Hematopoietic multipotent progenitor cell treated with erythropoietin and hydrocortisone succinate and interleukin-3 and kit ligand, for 4 days (in vitro differentiated cells): ENCODE results near the gene ITPR1.
A peak's percentile ranks its signal among the peaks of the same experiment; 100 is the strongest.

Experiments
- DNase-seq: peaks from one replicate; pipeline ENCODE4 v3.0.0-alpha.2; 2015

Gene ITPR1

GRCh38 chr3:4534906-4535305, 41.8 kb downstream of the ITPR1 start:
- DNase-seq: no peak

- DNase-seq: no peak
Measured at GRCh38 chr3:4536260-4536659, 43.1 kb downstream of the ITPR1 start.

- DNase-seq: no peak
Measured at GRCh38 chr3:4540267-4540666, 47.1 kb downstream of the ITPR1 start.

GRCh38 chr3:4543110-4543509, 50.0 kb downstream of the ITPR1 start:
- DNase-seq: no peak

GRCh38 chr3:4546346-4547178, 53.4 kb downstream of the ITPR1 start:
- DNase-seq: peak; percentile 87

- no peak for DNase-seq
Measured at GRCh38 chr3:4547799-4548198, 54.7 kb downstream of the ITPR1 start.

GRCh38 chr3:4548356-4548755, 55.2 kb downstream of the ITPR1 start:
- DNase-seq: no peak

GRCh38 chr3:4548780-4549179, 55.6 kb downstream of the ITPR1 start:
- no peak for DNase-seq

GRCh38 chr3:4549896-4550295, 56.7 kb downstream of the ITPR1 start:
- no peak for DNase-seq

GRCh38 chr3:4551051-4551711, 58.0 kb downstream of the ITPR1 start:
- no peak for DNase-seq

- DNase-seq: no peak
Measured at GRCh38 chr3:4551794-4552442, 58.8 kb downstream of the ITPR1 start.

- DNase-seq: no peak
Measured at GRCh38 chr3:4552811-4553210, 59.7 kb downstream of the ITPR1 start.

GRCh38 chr3:4561661-4562060, 68.5 kb downstream of the ITPR1 start:
- no peak for DNase-seq

GRCh38 chr3:4562595-4562994, 69.4 kb downstream of the ITPR1 start:
- no peak for DNase-seq

- no peak for DNase-seq
Measured at GRCh38 chr3:4564270-4564669, 71.1 kb downstream of the ITPR1 start.

GRCh38 chr3:4564928-4565586, 71.9 kb downstream of the ITPR1 start:
- DNase-seq: no peak

GRCh38 chr3:4565809-4566501, 72.8 kb downstream of the ITPR1 start:
- no peak for DNase-seq

GRCh38 chr3:4568841-4569240, 75.7 kb downstream of the ITPR1 start:
- DNase-seq: no peak

GRCh38 chr3:4570840-4571621, 77.9 kb downstream of the ITPR1 start:
- peak; percentile 93 for DNase-seq

GRCh38 chr3:4571690-4572334, 78.7 kb downstream of the ITPR1 start:
- peak; percentile 73 for DNase-seq

- no peak for DNase-seq
Measured at GRCh38 chr3:4573153-4573552, 80.0 kb downstream of the ITPR1 start.
